Measurements from ENCODE around the gene SPAG7.

DNA sequence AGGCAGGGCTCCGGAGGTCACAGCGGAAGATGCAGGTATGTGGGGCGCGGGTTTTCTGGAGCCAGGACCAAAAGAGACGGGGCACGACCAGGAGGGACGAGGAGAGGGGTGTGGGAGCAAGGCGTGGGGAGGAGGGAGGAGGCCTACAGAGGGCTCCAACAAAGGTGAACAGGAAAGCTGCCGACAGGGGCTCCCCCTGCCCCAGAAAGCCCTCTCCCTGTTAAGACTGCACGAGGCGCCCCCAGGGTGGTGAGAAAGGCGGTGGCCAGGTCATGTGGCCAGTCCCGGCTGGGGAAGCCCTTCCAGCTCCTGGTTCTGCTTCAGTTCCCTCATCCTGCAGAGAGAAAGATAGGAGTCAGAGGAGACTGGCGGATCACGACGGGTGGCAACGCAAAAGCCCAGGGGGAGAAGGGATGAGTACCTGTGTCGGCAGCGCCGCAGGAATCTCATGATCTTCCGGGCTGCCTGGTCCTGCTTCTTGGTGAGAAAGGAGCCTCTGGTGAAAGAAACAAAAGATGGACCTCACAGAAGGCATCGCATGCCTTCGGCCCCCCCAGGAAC, 949 bp upstream of the SPAG7 start:
- TF ChIP-seq POLR2A (IDR thresholded peaks at IDR 0.05) (no peak), CTCF (IDR thresholded peaks at IDR 0.05 in 4 of 5, conservative IDR thresholded peaks at IDR 0.05 in 1 of 5) (no peak)

All from gastrocnemius medialis (tissue), 4 donors.